Upper lobe of left lung (tissue), 4 donors: ENCODE data around the gene KIF21A.

Source experiments
- POLR2A ChIP-seq, 4 donors: fragments of 450-650 bp; IDR thresholded peaks; one replicate each; pipeline ENCODE4 v1.5.1; 2016 to 2017; ENCODE audit warnings: antibody characterized with exemption in 4 of 4, mild to moderate bottlenecking in 2 of 4
- POLR2AphosphoS5 ChIP-seq, 2 donors: sonication (generic); formaldehyde crosslinking; IDR thresholded peaks; one replicate each; pipeline ENCODE4 v1.5.1; 2017; ENCODE audit warnings: antibody characterized with exemption in 2 of 2
- TF ChIP-seq, protein P1 (sequence below), 6 experiments: fragments of 450-650 bp in 4 of 6; fragments of 200-600 bp in 2 of 6; sonication (generic) in 2 of 6; IDR thresholded peaks; one replicate each; pipeline ENCODE4 v1.5.1; 2016 to 2019; ENCODE audit warnings: antibody characterized with exemption in 6 of 6

DNA sequence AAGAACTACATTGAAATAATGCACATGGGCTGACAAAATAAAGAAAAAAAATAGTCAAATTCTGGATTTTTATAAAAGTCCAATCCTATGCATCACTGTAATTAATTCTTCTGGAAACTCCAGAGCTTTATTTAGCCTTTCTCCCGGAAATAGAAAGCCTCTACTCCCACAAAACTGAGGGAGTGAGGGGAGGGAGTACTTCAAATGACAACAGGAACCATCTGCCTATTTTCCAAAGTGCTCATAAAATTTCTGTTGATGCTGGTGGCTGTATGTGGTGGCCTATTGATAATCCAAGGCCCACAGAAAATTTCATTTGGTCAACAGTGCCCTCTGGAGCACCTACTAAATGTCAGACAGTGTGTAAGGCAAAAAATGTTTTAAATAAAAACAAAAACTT lies 64.6 kb downstream of the KIF21A start:
- TF ChIP-seq, protein P1, sequence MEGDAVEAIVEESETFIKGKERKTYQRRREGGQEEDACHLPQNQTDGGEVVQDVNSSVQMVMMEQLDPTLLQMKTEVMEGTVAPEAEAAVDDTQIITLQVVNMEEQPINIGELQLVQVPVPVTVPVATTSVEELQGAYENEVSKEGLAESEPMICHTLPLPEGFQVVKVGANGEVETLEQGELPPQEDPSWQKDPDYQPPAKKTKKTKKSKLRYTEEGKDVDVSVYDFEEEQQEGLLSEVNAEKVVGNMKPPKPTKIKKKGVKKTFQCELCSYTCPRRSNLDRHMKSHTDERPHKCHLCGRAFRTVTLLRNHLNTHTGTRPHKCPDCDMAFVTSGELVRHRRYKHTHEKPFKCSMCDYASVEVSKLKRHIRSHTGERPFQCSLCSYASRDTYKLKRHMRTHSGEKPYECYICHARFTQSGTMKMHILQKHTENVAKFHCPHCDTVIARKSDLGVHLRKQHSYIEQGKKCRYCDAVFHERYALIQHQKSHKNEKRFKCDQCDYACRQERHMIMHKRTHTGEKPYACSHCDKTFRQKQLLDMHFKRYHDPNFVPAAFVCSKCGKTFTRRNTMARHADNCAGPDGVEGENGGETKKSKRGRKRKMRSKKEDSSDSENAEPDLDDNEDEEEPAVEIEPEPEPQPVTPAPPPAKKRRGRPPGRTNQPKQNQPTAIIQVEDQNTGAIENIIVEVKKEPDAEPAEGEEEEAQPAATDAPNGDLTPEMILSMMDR (IDR thresholded peaks at IDR 0.05) = no peak
- TF ChIP-seq POLR2A (IDR thresholded peaks at IDR 0.05) (no peak), POLR2AphosphoS5 (IDR thresholded peaks at IDR 0.05) (no peak)
